ENCODE results near the gene LRRC26.

GRCh38 chr9:137180491-137180890, 10.6 kb upstream of the LRRC26 start:
- TF ChIP-seq, protein P1, sequence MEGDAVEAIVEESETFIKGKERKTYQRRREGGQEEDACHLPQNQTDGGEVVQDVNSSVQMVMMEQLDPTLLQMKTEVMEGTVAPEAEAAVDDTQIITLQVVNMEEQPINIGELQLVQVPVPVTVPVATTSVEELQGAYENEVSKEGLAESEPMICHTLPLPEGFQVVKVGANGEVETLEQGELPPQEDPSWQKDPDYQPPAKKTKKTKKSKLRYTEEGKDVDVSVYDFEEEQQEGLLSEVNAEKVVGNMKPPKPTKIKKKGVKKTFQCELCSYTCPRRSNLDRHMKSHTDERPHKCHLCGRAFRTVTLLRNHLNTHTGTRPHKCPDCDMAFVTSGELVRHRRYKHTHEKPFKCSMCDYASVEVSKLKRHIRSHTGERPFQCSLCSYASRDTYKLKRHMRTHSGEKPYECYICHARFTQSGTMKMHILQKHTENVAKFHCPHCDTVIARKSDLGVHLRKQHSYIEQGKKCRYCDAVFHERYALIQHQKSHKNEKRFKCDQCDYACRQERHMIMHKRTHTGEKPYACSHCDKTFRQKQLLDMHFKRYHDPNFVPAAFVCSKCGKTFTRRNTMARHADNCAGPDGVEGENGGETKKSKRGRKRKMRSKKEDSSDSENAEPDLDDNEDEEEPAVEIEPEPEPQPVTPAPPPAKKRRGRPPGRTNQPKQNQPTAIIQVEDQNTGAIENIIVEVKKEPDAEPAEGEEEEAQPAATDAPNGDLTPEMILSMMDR (IDR thresholded peaks at IDR 0.05): no peak
- TF ChIP-seq EP300 (IDR thresholded peaks at IDR 0.05): no peak

Data from sigmoid colon (tissue), 4 donors.